ENCODE results near the gene CDH12. TPM values are rescaled to one million over a fixed set of nuclear protein-coding genes. Genes with fewer than 3 reads are reported as not detected.

The CDH12 gene
- total and polyA plus RNA-seq, 4 donors: 0.02 to 3.7 (median 0.31) TPM; not detected in 1

DNA sequence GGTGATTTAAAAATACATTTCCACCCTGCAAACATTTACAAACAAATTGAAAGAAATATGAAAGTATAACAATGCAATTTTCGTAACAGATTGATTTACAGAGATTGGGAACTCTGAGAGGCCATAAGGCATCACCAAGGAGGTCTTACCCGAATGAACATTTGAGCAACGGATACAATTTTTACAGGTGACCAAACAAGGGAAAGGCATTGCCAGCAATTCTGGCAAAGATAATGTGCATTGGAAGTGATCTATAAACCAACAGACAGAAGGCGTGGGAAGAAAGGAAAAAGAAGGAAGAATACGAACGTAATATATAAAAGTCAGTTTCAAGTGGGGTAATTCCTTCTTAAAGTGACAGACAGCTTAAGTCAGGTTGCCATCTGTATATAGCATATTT is 295.9 kb downstream of the CDH12 start:
- H3K9me3 ChIP-seq (ENCODE audit: control insufficient read depth in 4 of 4, insufficient read depth in 3 of 4, low read length in 3 of 4): no peaks in the 10 kb centered on the region
- WGBS, 2 donors: 84 to 87% methylated on average over 6 of the region's 6 CpGs
- ATAC-seq (ENCODE audit: insufficient read depth, low FRiP score) (no peak), DNase-seq (no peak)
- TF ChIP-seq, protein P1, sequence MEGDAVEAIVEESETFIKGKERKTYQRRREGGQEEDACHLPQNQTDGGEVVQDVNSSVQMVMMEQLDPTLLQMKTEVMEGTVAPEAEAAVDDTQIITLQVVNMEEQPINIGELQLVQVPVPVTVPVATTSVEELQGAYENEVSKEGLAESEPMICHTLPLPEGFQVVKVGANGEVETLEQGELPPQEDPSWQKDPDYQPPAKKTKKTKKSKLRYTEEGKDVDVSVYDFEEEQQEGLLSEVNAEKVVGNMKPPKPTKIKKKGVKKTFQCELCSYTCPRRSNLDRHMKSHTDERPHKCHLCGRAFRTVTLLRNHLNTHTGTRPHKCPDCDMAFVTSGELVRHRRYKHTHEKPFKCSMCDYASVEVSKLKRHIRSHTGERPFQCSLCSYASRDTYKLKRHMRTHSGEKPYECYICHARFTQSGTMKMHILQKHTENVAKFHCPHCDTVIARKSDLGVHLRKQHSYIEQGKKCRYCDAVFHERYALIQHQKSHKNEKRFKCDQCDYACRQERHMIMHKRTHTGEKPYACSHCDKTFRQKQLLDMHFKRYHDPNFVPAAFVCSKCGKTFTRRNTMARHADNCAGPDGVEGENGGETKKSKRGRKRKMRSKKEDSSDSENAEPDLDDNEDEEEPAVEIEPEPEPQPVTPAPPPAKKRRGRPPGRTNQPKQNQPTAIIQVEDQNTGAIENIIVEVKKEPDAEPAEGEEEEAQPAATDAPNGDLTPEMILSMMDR (IDR thresholded peaks at IDR 0.05; ENCODE audit: control extremely low read depth, extremely low read depth): no peak
- no peaks in the 10 kb centered on the region for H3K36me3 ChIP-seq (ENCODE audit: control insufficient read depth in 4 of 4, insufficient read depth in 4 of 4, low read length in 4 of 4)
- H3K27me3 ChIP-seq (ENCODE audit: control insufficient read depth in 3 of 3, insufficient read depth in 3 of 3, low read length in 2 of 3): no peaks in the 10 kb centered on the region
- no peak overlapping the region for H3K9ac ChIP-seq (ENCODE audit: insufficient read depth in 1 of 2, low read length in 2 of 2)
- H3K27ac ChIP-seq (ENCODE audit: low read depth in 1 of 2, low read length in 1 of 2): no peak overlapping the region
- H3K4me1 ChIP-seq (ENCODE audit: control insufficient read depth in 5 of 5, insufficient read depth in 5 of 5, low read length in 5 of 5): no peaks in the 10 kb centered on the region
- no peak overlapping the region for H3K4me3 ChIP-seq

DNA sequence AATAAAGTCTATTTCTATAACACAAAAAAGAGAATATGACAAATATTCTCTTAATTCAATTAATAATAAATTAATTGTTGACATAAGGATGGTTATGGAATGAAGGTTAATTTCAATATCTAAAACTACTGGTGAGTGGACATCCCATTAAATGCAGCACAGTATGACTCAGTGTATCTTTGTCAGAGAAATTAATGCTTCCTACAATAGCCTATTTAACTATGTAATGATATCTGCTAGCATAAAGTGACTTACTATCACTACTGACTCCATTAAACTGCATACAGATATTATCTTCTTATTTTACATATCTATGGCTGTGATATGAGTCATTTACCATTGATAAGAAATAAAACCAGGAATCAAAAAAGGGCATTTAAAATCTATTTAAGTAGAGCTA is 298.7 kb downstream of the CDH12 start:
- Histone ChIP-seq H3K36me3 (ENCODE audit: control insufficient read depth in 4 of 4, insufficient read depth in 4 of 4, low read length in 4 of 4) (no peaks in the 10 kb centered on the region), H3K27me3 (ENCODE audit: control insufficient read depth in 3 of 3, insufficient read depth in 3 of 3, low read length in 2 of 3) (no peaks in the 10 kb centered on the region), H3K4me3 (no peak overlapping the region), H3K4me1 (ENCODE audit: control insufficient read depth in 5 of 5, insufficient read depth in 5 of 5, low read length in 5 of 5) (no peaks in the 10 kb centered on the region), H3K27ac (ENCODE audit: low read depth in 1 of 2, low read length in 1 of 2) (no peak overlapping the region), H3K9ac (ENCODE audit: insufficient read depth in 1 of 2, low read length in 2 of 2) (no peak overlapping the region), H3K9me3 (ENCODE audit: control insufficient read depth in 4 of 4, insufficient read depth in 3 of 4, low read length in 3 of 4) (no peaks in the 10 kb centered on the region)
- DNase-seq (no peak), ATAC-seq (ENCODE audit: insufficient read depth, low FRiP score) (no peak)
- TF ChIP-seq, protein P1 (IDR thresholded peaks at IDR 0.05; ENCODE audit: control extremely low read depth, extremely low read depth): no peak

GRCh38 chr5:22549876-22550671 is 303.1 kb downstream of the CDH12 start:
- no peaks in the 10 kb centered on the region for H3K36me3 ChIP-seq (ENCODE audit: control insufficient read depth in 4 of 4, insufficient read depth in 4 of 4, low read length in 4 of 4)
- no peak overlapping the region for H3K27ac ChIP-seq (ENCODE audit: low read depth in 1 of 2, low read length in 1 of 2)
- no peak overlapping the region for H3K9ac ChIP-seq (ENCODE audit: insufficient read depth in 1 of 2, low read length in 2 of 2)
- WGBS, 2 donors: 71 to 80% methylated on average over 4 of the region's 4 CpGs
- no peaks in the 10 kb centered on the region for H3K9me3 ChIP-seq (ENCODE audit: control insufficient read depth in 4 of 4, insufficient read depth in 3 of 4, low read length in 3 of 4)
- H3K4me1 ChIP-seq (ENCODE audit: control insufficient read depth in 5 of 5, insufficient read depth in 5 of 5, low read length in 5 of 5): no peaks in the 10 kb centered on the region
- no peak for ATAC-seq (ENCODE audit: insufficient read depth, low FRiP score)
- TF ChIP-seq, protein P1 (IDR thresholded peaks at IDR 0.05; ENCODE audit: control extremely low read depth, extremely low read depth): no peak
- H3K27me3 ChIP-seq (ENCODE audit: control insufficient read depth in 3 of 3, insufficient read depth in 3 of 3, low read length in 2 of 3): no peaks in the 10 kb centered on the region
- no peak for DNase-seq
- H3K4me3 ChIP-seq: no peak overlapping the region

Data from lung (tissue), 12 donors.